Smooth muscle cell of the brain vasculature (primary cell): ENCODE results near the gene PPP2R5B.
"Not testable (repeated sequence)": the region's sequence is repeated elsewhere in the genome, so short reads cannot be mapped to it uniquely, and the experiment has no call there.

Source experiments
- DNase-seq: peaks from one replicate; pipeline ENCODE4 v3.0.0-alpha.2; 2012; ENCODE audit warnings: low read depth, low spot score

Gene PPP2R5B

DNA sequence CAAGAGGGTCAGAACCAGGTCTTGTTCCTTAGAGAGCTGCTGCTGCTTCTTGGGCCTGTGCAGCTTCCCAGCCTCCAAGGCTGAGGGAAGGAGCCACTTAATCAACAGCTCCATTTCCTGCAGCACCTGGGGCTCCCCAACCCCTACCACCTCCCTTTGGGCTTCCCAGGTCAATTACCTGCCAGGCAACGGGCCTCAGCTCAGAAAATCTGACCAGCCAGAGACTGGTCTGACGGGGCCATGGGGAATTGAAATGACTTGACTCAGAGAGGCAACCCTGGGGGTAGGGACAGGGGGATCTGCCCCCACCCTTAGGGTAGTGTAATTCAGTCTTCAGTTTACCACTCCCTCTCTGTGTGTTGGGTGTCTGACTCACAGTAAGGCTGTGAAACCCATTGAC lies 52.2 kb downstream of the PPP2R5B start:
- no peak for DNase-seq

DNA sequence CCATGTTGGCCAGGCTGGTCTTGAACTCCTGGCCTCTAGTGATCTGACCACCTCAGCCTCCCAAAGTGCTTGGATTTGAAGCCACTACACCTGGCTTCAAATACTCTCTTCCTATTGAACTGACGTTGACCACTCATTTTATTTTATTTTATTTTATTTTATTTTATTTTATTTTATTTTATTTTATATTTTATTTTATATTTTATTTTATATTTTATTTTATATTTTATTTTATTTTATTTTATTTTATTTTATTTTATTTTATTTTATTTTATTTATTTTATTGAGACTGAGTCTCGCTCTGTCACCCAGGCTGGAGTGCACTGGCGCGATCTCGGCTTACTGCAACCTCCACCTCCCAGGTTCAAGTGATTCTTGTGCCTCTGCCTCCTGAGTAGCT lies 58.9 kb downstream of the PPP2R5B start:
- not testable (repeated sequence) for DNase-seq
